Measurements from ENCODE around the gene ADAM17. TPM values are rescaled to one million over a fixed set of nuclear protein-coding genes. Genes with fewer than 3 reads are reported as not detected.
"Not testable (repeated sequence)": the region's sequence is repeated elsewhere in the genome, so short reads cannot be mapped to it uniquely, and the experiment has no call there.

ADAM17 gene
- total RNA-seq, 1 donor from 2014 or later = 48.8 TPM

GRCh38 chr2:9586465-9586864 is 30.8 kb upstream of the ADAM17 start:
- no peaks in the 10 kb centered on the region for H3K4me1 Mint-ChIP-seq
- DNase-seq (ENCODE audit: low spot score in 2 of 2, unreplicated experiment in 2 of 2) = no peak
- no peak overlapping the region for H3K4me3 Mint-ChIP-seq
- TF ChIP-seq CTCF (IDR thresholded peaks at IDR 0.05; ENCODE audit: unreplicated experiment) = no peak
- peak overlapping the region; percentile 45 for H3K27ac Mint-ChIP-seq
- H3K36me3 Mint-ChIP-seq = peaks cover 45% of the 10 kb centered on the region
- H3K27me3 Mint-ChIP-seq (ENCODE audit: low read depth) = no peaks in the 10 kb centered on the region
- no peaks in the 10 kb centered on the region for H3K9me3 Mint-ChIP-seq

- H3K4me1 Mint-ChIP-seq = no peaks in the 10 kb centered on the region
- H3K27ac Mint-ChIP-seq = no peak overlapping the region
- H3K9me3 Mint-ChIP-seq = no peaks in the 10 kb centered on the region
- H3K36me3 Mint-ChIP-seq = peaks cover 42% of the 10 kb centered on the region
- no peak overlapping the region for H3K4me3 Mint-ChIP-seq
- no peaks in the 10 kb centered on the region for H3K27me3 Mint-ChIP-seq (ENCODE audit: low read depth)
- DNase-seq (ENCODE audit: low spot score in 2 of 2, unreplicated experiment in 2 of 2) = no peak
- no peak for TF ChIP-seq CTCF (IDR thresholded peaks at IDR 0.05; ENCODE audit: unreplicated experiment)
Measured at GRCh38 chr2:9585486-9585885, 29.9 kb upstream of the ADAM17 start.

- not testable (repeated sequence) for H3K4me3 Mint-ChIP-seq; H3K9me3 Mint-ChIP-seq; H3K27me3 Mint-ChIP-seq (ENCODE audit: low read depth); H3K27ac Mint-ChIP-seq; H3K4me1 Mint-ChIP-seq; DNase-seq (ENCODE audit: low spot score in 2 of 2, unreplicated experiment in 2 of 2)
- peaks cover 41% of the 10 kb centered on the region for H3K36me3 Mint-ChIP-seq
Measured at GRCh38 chr2:9584902-9585301, 29.3 kb upstream of the ADAM17 start.

GRCh38 chr2:9582624-9583023 is 27.0 kb upstream of the ADAM17 start:
- no peak overlapping the region for H3K27ac Mint-ChIP-seq
- no peaks in the 10 kb centered on the region for H3K9me3 Mint-ChIP-seq
- H3K27me3 Mint-ChIP-seq (ENCODE audit: low read depth) = no peaks in the 10 kb centered on the region
- no peak overlapping the region for H3K4me3 Mint-ChIP-seq
- H3K4me1 Mint-ChIP-seq = no peaks in the 10 kb centered on the region
- no peak for TF ChIP-seq CTCF (IDR thresholded peaks at IDR 0.05; ENCODE audit: unreplicated experiment)
- no peak for DNase-seq (ENCODE audit: low spot score in 2 of 2, unreplicated experiment in 2 of 2)
- H3K36me3 Mint-ChIP-seq = peaks cover 32% of the 10 kb centered on the region

GRCh38 chr2:9578467-9579235 is 23.0 kb upstream of the ADAM17 start:
- TF ChIP-seq CTCF (IDR thresholded peaks at IDR 0.05; ENCODE audit: unreplicated experiment) = no peak
- no peaks in the 10 kb centered on the region for H3K9me3 Mint-ChIP-seq
- H3K4me1 Mint-ChIP-seq = peaks cover 3% of the 10 kb centered on the region
- peak overlapping the region; percentile 7 for H3K27ac Mint-ChIP-seq
- DNase-seq (ENCODE audit: low spot score in 2 of 2, unreplicated experiment in 2 of 2) = no peak
- H3K4me3 Mint-ChIP-seq = no peak overlapping the region
- peaks cover 6% of the 10 kb centered on the region for H3K36me3 Mint-ChIP-seq
- H3K27me3 Mint-ChIP-seq (ENCODE audit: low read depth) = no peaks in the 10 kb centered on the region

- Mint-ChIP-seq H3K4me1 (peaks cover 3% of the 10 kb centered on the region), H3K27ac (no peak overlapping the region), H3K4me3 (no peak overlapping the region), H3K27me3 (ENCODE audit: low read depth) (no peaks in the 10 kb centered on the region), H3K9me3 (no peaks in the 10 kb centered on the region), H3K36me3 (no peaks in the 10 kb centered on the region)
- no peak for DNase-seq (ENCODE audit: low spot score in 2 of 2, unreplicated experiment in 2 of 2)
- no peak for TF ChIP-seq CTCF (IDR thresholded peaks at IDR 0.05; ENCODE audit: unreplicated experiment)
Measured at GRCh38 chr2:9574331-9574730, 18.7 kb upstream of the ADAM17 start.

All from mesothelial cell of epicardium (in vitro differentiated cells).